Adrenal gland (tissue), 5 donors: ENCODE results near the gene MTUS2.

Experiments
- CTCF ChIP-seq, 6 experiments: fragments of 450-650 bp in 4 of 6; fragments of 200-600 bp in 2 of 6; sonication (generic) in 1 of 6; IDR thresholded peaks; 1 replicate in 5 of 6; 2 replicates in 1 of 6; pipeline versions ENCODE4 v1.5.1 to v1.8.0; 2016 to 2021; ENCODE audit warnings: antibody characterized with exemption in 6 of 6, mild to moderate bottlenecking in 2 of 6, moderate library complexity in 1 of 6
- POLR2A ChIP-seq, 2 donors: fragments of 450-650 bp; IDR thresholded peaks; one replicate each; pipeline ENCODE4 v1.6.1; 2017; ENCODE audit warnings: antibody characterized with exemption in 2 of 2, mild to moderate bottlenecking in 2 of 2, moderate library complexity in 1 of 2
- donor health status: DM: no; HTN: no; CAD: no.

- TF ChIP-seq CTCF (IDR thresholded peaks at IDR 0.05) (no peak), POLR2A (IDR thresholded peaks at IDR 0.05) (no peak)
These were observed 44.4 kb downstream of the MTUS2 start for GRCh38 chr13:28864544-28864943.
